ENCODE results near the gene GTPBP6. TPM values are rescaled to one million over a fixed set of nuclear protein-coding genes. Genes with fewer than 3 reads are reported as not detected.
A peak's percentile ranks its signal among the peaks of the same experiment; 100 is the strongest.

The GTPBP6 gene
- 10 to 100 TPM; 26.2 to 65.3 (median 35.7) TPM for total RNA-seq

DNA sequence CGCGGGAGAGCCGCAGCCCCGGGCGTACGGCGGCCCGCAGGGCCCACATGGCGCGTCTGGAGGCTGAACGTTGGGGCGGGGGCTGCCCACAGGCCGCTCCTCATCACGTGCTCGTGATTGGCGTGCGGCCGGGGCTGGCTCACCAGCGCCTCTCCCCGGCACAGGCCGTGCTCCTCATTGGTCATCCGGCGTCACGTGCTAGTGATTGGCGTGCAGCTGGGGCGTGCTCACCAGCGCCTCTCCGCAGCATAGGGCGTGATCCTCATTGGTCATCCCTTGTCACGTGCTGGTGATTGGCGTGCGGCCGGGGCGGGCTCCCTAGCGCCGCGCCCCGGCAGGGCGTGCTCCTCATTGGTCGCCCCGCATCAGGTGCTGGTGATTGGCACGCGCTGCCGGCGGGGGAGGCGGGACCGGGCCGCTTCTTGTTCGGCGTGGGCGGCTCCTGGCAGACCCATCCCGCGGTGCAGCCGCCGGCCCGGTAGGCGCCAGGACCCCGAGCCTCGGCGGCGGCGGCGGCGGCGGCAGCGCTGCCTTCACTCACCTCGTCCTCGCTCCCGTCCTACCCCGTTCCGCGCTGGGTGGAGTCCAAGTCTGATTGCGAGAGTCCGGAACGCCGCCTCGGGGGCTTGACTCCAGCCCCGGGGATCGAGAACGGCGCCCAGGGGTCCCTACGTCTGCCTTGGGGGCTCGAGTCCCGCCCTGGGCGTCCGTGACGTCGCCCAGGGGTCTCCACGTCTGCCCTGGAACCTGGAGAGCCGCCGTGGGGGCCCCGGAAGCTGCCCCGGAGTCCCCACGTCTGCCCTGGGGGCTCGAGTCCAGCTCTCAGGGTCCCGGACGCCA, at the start of gene GTPBP6:
Gene GTPBP6 (minus strand): TSS at position 58 of the 840 bp plus-strand sequence. CDS start 9 bp downstream, at position 49.
- peak; percentile 50 to 80 for TF ChIP-seq POLR2A (IDR thresholded peaks at IDR 0.05)
- TF ChIP-seq, protein P1, sequence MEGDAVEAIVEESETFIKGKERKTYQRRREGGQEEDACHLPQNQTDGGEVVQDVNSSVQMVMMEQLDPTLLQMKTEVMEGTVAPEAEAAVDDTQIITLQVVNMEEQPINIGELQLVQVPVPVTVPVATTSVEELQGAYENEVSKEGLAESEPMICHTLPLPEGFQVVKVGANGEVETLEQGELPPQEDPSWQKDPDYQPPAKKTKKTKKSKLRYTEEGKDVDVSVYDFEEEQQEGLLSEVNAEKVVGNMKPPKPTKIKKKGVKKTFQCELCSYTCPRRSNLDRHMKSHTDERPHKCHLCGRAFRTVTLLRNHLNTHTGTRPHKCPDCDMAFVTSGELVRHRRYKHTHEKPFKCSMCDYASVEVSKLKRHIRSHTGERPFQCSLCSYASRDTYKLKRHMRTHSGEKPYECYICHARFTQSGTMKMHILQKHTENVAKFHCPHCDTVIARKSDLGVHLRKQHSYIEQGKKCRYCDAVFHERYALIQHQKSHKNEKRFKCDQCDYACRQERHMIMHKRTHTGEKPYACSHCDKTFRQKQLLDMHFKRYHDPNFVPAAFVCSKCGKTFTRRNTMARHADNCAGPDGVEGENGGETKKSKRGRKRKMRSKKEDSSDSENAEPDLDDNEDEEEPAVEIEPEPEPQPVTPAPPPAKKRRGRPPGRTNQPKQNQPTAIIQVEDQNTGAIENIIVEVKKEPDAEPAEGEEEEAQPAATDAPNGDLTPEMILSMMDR (IDR thresholded peaks at IDR 0.05): peak in 2 of 4 experiments; percentile 34 to 36
- DNase-seq: peak; percentile 99 to 100
- Histone ChIP-seq H3K27ac (peak within 1 kb of the TSS; percentile 89 to 99), H3K36me3 (no peaks in the 10 kb centered on the region), H3K4me1 (peaks cover 0 to 13% of the 10 kb centered on the region in 2 donors), H3K27me3 (no peaks in the 10 kb centered on the region), H3K4me3 (peak within 1 kb of the TSS; percentile 84 to 97), H3K9me3 (no peaks in the 10 kb centered on the region)
- intact Hi-C loops (cut with DNase I; ENCODE audit: low total_unique reads): no loop called here

DNA sequence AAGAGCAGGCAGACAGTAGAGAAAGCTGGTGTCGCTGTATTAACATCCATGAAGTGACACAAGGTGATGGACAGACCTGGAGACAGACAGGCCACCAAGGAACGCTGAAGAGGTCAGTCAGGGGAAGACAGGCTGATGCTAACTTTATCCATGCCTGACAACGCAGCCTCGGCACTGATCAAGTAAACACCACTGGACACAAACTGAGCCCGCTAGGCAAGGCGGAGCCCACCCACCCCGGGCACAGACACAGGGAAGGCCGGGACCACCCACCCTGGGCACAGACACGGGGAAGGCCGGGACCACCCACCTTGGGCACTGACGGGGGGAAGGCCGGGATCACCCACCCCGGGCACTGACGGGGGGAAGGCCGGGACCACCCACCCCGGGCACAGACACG, 49.3 kb upstream of the GTPBP6 start:
- intact Hi-C loops (cut with DNase I; ENCODE audit: low total_unique reads): no loop called here
- Histone ChIP-seq H3K27ac (no peak overlapping the region), H3K4me3 (no peak overlapping the region), H3K4me1 (no peaks in the 10 kb centered on the region), H3K36me3 (no peaks in the 10 kb centered on the region), H3K27me3 (no peaks in the 10 kb centered on the region), H3K9me3 (no peaks in the 10 kb centered on the region)
- DNase-seq: no peak
- TF ChIP-seq POLR2A (IDR thresholded peaks at IDR 0.05): no peak
- TF ChIP-seq, protein P1 (IDR thresholded peaks at IDR 0.05): no peak

DNA sequence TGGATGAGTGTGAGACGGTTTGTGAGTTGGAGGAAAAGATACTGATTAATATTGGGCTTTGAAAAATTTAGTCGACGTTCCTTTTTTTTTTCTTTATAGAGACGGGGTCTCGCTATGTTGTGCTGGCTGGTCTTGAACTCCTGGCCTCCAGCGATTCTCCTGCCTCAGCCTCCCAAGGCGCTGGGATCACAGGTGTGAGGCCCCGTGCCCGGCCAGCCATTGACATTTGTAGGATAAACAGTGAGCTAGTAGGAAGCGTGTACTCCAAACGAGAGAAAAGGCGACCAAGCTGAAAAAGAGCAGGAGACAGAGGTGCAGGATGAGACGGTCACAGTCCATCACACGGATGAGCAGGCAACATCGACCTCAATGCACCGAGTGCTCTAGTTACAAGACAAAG, 48.8 kb upstream of the GTPBP6 start:
- H3K36me3 ChIP-seq: no peaks in the 10 kb centered on the region
- H3K27ac ChIP-seq: no peak overlapping the region
- H3K9me3 ChIP-seq: no peaks in the 10 kb centered on the region
- TF ChIP-seq POLR2A (IDR thresholded peaks at IDR 0.05): no peak
- TF ChIP-seq, protein P1 (IDR thresholded peaks at IDR 0.05): no peak
- no peak for DNase-seq
- intact Hi-C loops (cut with DNase I; ENCODE audit: low total_unique reads): no loop called here
- no peaks in the 10 kb centered on the region for H3K4me1 ChIP-seq
- no peak overlapping the region for H3K4me3 ChIP-seq
- H3K27me3 ChIP-seq: no peaks in the 10 kb centered on the region

GRCh38 chrX:363621-364375, 45.2 kb upstream of the GTPBP6 start:
- H3K9me3 ChIP-seq: peaks cover 0 to 11% of the 10 kb centered on the region in 2 donors
- intact Hi-C loops (cut with DNase I; ENCODE audit: low total_unique reads): no loop called here
- TF ChIP-seq POLR2A (IDR thresholded peaks at IDR 0.05): no peak
- TF ChIP-seq, protein P1 (IDR thresholded peaks at IDR 0.05): no peak
- no peaks in the 10 kb centered on the region for H3K4me1 ChIP-seq
- no peaks in the 10 kb centered on the region for H3K36me3 ChIP-seq
- DNase-seq: no peak
- no peak overlapping the region for H3K27ac ChIP-seq
- H3K27me3 ChIP-seq: no peaks in the 10 kb centered on the region
- no peak overlapping the region for H3K4me3 ChIP-seq

All from uterus (tissue), 4 donors.